Measurements from ENCODE around the gene SLC25A28. TPM values are rescaled to one million over a fixed set of nuclear protein-coding genes. Genes with fewer than 3 reads are reported as not detected.

The SLC25A28 gene
- total RNA-seq, 1 experiment from 2014 or later = 22.2 TPM

GRCh38 chr10:99615426-99615825, 4.8 kb downstream of the SLC25A28 start:
- H3K4me1 ChIP-seq (ENCODE audit: insufficient read depth, low read length) = peaks cover 5% of the 10 kb centered on the region; the same call in 1 of the 2 replicates
- H2BK20ac ChIP-seq (ENCODE audit: low read depth, low read length, poor library complexity, severe bottlenecking) = no peak overlapping the region
- no peak overlapping the region for H3K23ac ChIP-seq (ENCODE audit: insufficient read length, low read depth, low read length)
- H3K56ac ChIP-seq (ENCODE audit: insufficient read length, low read depth, low read length) = no peak overlapping the region
- H2AK5ac ChIP-seq (ENCODE audit: insufficient read length, low read length) = no peak overlapping the region
- no peak overlapping the region for H4K8ac ChIP-seq (replicated peaks; ENCODE audit: insufficient read length, low read depth, low read length)
- no CpG with 5 or more reads among the region's 4 CpGs for WGBS (ENCODE audit: extremely low coverage, insufficient read length, low lambda C conversion rate)
- H3K4ac ChIP-seq (ENCODE audit: low read depth, low read length) = no peak overlapping the region
- H2BK120ac ChIP-seq (ENCODE audit: low read depth, low read length, poor library complexity, severe bottlenecking) = no peak overlapping the region
- H3K27ac ChIP-seq (ENCODE audit: insufficient read length, low read depth, low read length) = no peak overlapping the region
- H3K36me3 Mint-ChIP-seq (ENCODE audit: insufficient read depth in 1 of 3, low read depth in 3 of 3) = peaks cover 0 to 5% (median 0%) of the 10 kb centered on the region in 3 experiments; a peak in 2 of 7 replicates
- H3K18ac ChIP-seq (ENCODE audit: insufficient read length, low read depth, low read length) = no peak overlapping the region
- H3T11ph ChIP-seq (ENCODE audit: low read length) = no peak overlapping the region
- no peaks in the 10 kb centered on the region for H3K79me2 ChIP-seq (ENCODE audit: insufficient read depth, low read length)
- peaks cover 21 to 27% of the 10 kb centered on the region in 2 experiments for H3K4me1 Mint-ChIP-seq
- H2BK5ac ChIP-seq (ENCODE audit: insufficient read length, low read length) = no peak overlapping the region
- no peaks in the 10 kb centered on the region for H3K9me3 Mint-ChIP-seq
- H2BK15ac ChIP-seq (ENCODE audit: low read depth, low read length) = no peak overlapping the region
- DNase-seq = no peak
- H4K5ac ChIP-seq (ENCODE audit: insufficient read length, low read depth, low read length) = no peak overlapping the region
- H3K79me1 ChIP-seq (ENCODE audit: insufficient read depth, low read depth, low read length, poor library complexity, severe bottlenecking) = peaks cover 4% of the 10 kb centered on the region
- no peak overlapping the region for H4K91ac ChIP-seq (ENCODE audit: insufficient read length, low read depth, low read length)
- no peak overlapping the region for H2BK12ac ChIP-seq (ENCODE audit: insufficient read length, low read depth, low read length)
- peaks cover 9% of the 10 kb centered on the region for H3K23me2 ChIP-seq (ENCODE audit: insufficient read length, low read depth, low read length, poor library complexity, severe bottlenecking)
- no peak overlapping the region for H3K27ac Mint-ChIP-seq
- TF ChIP-seq CTCF (conservative IDR thresholded peaks at IDR 0.05) = no peak
- no peak overlapping the region for H3K4me2 ChIP-seq (ENCODE audit: insufficient read depth, insufficient read length, low read length)
- no peaks in the 10 kb centered on the region for H3K27me3 Mint-ChIP-seq (ENCODE audit: low read depth)
- H3K27me3 ChIP-seq (ENCODE audit: insufficient read depth, low read length) = no peaks in the 10 kb centered on the region
- H2AFZ ChIP-seq (ENCODE audit: low read length) = no peak overlapping the region
- no peaks in the 10 kb centered on the region for H4K20me1 ChIP-seq (ENCODE audit: control insufficient read depth, insufficient read depth, insufficient read length)
- no peak overlapping the region for H3K14ac ChIP-seq (ENCODE audit: insufficient read depth, low read length)
- H3K4me3 Mint-ChIP-seq = no peak overlapping the region
- H3K9me3 ChIP-seq (ENCODE audit: control insufficient read depth, low read depth, low read length) = no peaks in the 10 kb centered on the region
- H3K9ac ChIP-seq (ENCODE audit: extremely low read depth, insufficient read length, low read length) = no peak overlapping the region

All from H9 (cell line).